Glomerular visceral epithelial cell (primary cell): ENCODE data around the gene DRG2.

Experiments
- DNase-seq: peaks from one replicate; pipeline ENCODE4 v3.0.0-alpha.2; 2016; ENCODE audit errors: extremely low spot score

Gene DRG2

GRCh38 chr17:18087610-18088491, at the start of gene DRG2:
Gene DRG2, plus strand, starts transcription at chr17:18087948. Its CDS starts 76 bp downstream, at chr17:18088024.
- peak; percentile 92 for DNase-seq

GRCh38 chr17:18038149-18038850, 49.4 kb upstream of the DRG2 start:
- DNase-seq, result no peak

GRCh38 chr17:18038861-18039534, 48.8 kb upstream of the DRG2 start, which contains the start of the genes ATPAF2 and GID4:
Gene ATPAF2, minus strand, starts transcription at chr17:18039168. Its CDS starts 155 bp downstream, at chr17:18039013.
Gene GID4, plus strand, starts transcription at chr17:18039408. Its CDS starts 57 bp downstream, at chr17:18039465.
- peak; percentile 99 for DNase-seq

GRCh38 chr17:18039535-18040260, 48.0 kb upstream of the DRG2 start:
- no peak for DNase-seq

- no peak for DNase-seq
Measured at GRCh38 chr17:18040261-18040858, 47.4 kb upstream of the DRG2 start.

- no peak for DNase-seq
Measured at GRCh38 chr17:18041776-18042175, 46.0 kb upstream of the DRG2 start.

- DNase-seq, result no peak
Measured at GRCh38 chr17:18042983-18043382, 44.8 kb upstream of the DRG2 start.

- DNase-seq, result no peak
Measured at GRCh38 chr17:18043491-18043890, 44.3 kb upstream of the DRG2 start.

GRCh38 chr17:18044609-18045008, 43.1 kb upstream of the DRG2 start:
- DNase-seq, result no peak

GRCh38 chr17:18045691-18046350, 41.9 kb upstream of the DRG2 start:
- no peak for DNase-seq

- no peak for DNase-seq
Measured at GRCh38 chr17:18055597-18055996, 32.2 kb upstream of the DRG2 start.

- no peak for DNase-seq
Measured at GRCh38 chr17:18056214-18056613, 31.5 kb upstream of the DRG2 start.

GRCh38 chr17:18059283-18059682, 28.5 kb upstream of the DRG2 start:
- no peak for DNase-seq

- DNase-seq, result no peak
Measured at GRCh38 chr17:18064053-18064452, 23.7 kb upstream of the DRG2 start.

GRCh38 chr17:18065546-18065945, 22.2 kb upstream of the DRG2 start:
- DNase-seq, result no peak

GRCh38 chr17:18066866-18067265, 20.9 kb upstream of the DRG2 start:
- DNase-seq, result no peak

GRCh38 chr17:18069101-18069500, 18.6 kb upstream of the DRG2 start:
- no peak for DNase-seq

- peak; percentile 36 for DNase-seq
Measured at GRCh38 chr17:18070861-18071340, 16.8 kb upstream of the DRG2 start.

- no peak for DNase-seq
Measured at GRCh38 chr17:18071751-18072150, 16.0 kb upstream of the DRG2 start.

GRCh38 chr17:18074566-18075272, 13.0 kb upstream of the DRG2 start:
- no peak for DNase-seq
